GM18951 (cell line): ENCODE measurements around the gene COL28A1.

Source experiments
- POLR2A ChIP-seq: IDR thresholded peaks from 4 replicates; pipeline ENCODE4 v1.6.1; 2011; ENCODE audit warnings: mild to moderate bottlenecking; ENCODE audit not compliant: insufficient read length, insufficient read depth; ENCODE audit errors: extremely low read depth
- in situ Hi-C: fragments of 300-500 bp; cut with MboI; formaldehyde crosslinking; loops from one replicate; pipeline ENCODE4 v1.12.0; 2022; ENCODE audit warnings: low sequenced_read_pairs, mixed read lengths, inconsistent platforms; ENCODE audit not compliant: unreplicated experiment

Gene COL28A1

DNA sequence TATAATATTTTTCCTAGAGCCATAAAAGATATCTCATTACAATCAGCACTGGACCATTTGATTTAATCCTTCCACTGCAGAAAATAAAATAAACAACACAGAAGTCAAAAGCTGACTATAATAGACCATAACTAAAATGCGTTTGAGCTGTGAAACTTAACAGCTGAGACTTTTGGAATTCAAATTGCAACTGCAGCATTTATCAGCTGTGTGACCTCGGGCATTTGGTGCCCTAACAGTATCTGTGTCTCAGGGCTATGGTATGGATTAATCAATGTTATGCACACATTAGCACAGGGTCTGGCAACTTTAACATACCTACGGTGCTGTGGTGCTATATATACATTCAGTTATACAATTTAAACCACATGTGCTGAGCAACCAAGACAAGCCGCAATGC lies 160.1 kb downstream of the COL28A1 start:
- in situ Hi-C loops = no loop called here
- no peak for TF ChIP-seq POLR2A

- TF ChIP-seq POLR2A = no peak
- in situ Hi-C loops = no loop called here
These were observed 165.6 kb downstream of the COL28A1 start for GRCh38 chr7:7370076-7370475.

GRCh38 chr7:7369134-7369533 lies 166.5 kb downstream of the COL28A1 start:
- in situ Hi-C loops = no loop called here
- no peak for TF ChIP-seq POLR2A

DNA sequence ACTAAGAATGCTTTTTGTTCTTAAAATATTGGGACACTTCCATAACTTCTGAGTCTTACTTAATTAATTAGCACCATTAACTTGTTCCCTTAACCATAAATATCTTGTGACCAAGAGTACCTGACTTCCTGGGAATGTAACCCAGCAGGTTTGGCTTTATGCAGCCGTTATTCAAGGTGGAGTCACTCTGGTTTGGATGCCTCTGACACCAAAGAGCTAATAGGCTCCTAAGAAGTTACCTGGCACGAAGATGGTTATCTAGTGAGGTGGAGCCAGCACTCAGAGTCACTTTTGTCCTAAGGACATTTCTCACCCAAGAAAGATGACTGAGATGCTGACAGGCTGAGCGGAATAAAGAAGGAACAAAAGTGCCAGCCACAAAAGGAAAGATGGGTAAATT lies 181.0 kb downstream of the COL28A1 start:
- TF ChIP-seq POLR2A = no peak
- in situ Hi-C loops = no loop called here

DNA sequence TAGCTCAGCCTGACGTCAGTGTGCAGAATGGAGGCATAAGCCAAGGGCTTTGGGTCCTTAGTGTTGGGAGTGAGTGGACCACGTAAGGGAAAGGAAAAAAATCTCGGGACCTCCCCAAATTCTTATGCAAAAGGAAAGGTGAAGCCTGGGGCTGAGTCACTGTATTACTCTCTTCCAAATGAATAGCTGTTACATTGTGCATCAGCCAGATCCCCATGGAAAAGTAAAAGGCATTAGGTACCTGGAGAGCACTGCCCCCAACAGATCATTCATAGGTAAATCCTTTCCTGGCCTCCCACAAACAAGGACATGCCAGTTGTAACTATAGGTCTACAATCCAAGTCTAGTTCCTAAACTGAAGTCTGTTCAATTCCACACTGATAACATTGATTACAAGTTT lies 182.8 kb downstream of the COL28A1 start:
- TF ChIP-seq POLR2A = no peak
- in situ Hi-C loops = no loop called here

GRCh38 chr7:7351832-7352231 lies 183.8 kb downstream of the COL28A1 start:
- in situ Hi-C loops = no loop called here
- TF ChIP-seq POLR2A = no peak

- no peak for TF ChIP-seq POLR2A
- in situ Hi-C loops = no loop called here
These were observed 184.5 kb downstream of the COL28A1 start for GRCh38 chr7:7351156-7351555.

- in situ Hi-C loops = no loop called here
- no peak for TF ChIP-seq POLR2A
These were observed 186.5 kb downstream of the COL28A1 start for GRCh38 chr7:7349156-7349555.

DNA sequence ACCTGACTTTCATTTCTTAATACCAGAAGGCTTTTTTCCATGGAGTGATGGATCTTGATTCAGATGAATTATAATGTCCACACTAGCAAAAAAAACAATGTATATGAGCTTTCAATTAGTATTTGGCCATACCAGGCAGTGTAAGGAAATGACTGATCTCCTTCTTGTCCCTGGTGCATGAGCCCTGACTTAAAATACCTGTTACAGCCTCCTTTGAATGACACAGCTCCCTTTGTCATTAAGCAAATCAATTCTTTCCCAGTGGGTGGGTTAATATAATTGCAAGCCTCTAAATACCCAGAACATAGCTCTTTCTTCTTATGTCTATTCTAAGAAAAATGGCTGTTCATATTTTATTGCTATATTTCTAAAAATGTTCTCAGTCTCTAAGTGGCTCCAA lies 188.6 kb downstream of the COL28A1 start:
- in situ Hi-C loops = no loop called here
- TF ChIP-seq POLR2A = no peak

DNA sequence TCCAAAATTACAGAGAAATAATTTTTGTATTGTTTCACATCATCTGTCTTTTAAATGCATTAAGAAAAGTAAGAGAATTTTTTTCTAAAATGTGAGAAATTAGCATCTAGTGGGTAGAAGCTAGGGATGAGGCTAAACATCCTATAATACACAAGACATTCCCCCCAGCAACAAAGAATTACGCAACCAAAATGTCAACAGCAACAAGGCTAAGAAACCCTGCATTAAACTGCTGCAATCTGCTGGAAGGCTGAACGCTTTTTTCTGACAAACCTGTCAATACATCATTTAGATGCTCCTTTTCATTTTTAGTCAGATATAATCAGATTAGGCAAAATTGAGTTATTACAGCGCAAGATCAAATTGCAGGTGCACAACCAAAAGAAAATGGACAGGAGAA lies 191.1 kb downstream of the COL28A1 start:
- in situ Hi-C loops = no loop called here
- TF ChIP-seq POLR2A = no peak

GRCh38 chr7:7335909-7336308 lies 199.8 kb downstream of the COL28A1 start:
- in situ Hi-C loops = no loop called here
- TF ChIP-seq POLR2A = no peak

DNA sequence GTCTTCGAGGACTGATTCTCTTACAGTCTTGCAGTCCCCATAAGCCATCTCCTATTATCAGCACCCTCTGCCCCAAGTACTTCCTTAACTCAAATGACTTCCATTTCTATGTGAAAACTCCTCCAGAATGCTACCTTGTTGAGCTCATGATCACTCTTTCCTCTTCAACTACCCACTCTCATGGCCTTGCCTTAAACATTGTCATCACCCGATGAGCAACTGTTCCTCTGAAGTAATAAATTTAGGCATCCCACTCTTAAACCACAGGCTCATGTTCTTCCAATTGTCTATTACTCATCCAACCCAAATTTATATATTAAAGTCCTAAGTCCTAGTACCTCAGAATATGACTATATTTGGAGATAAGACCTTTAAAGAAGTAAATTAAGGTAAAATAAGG lies 200.5 kb downstream of the COL28A1 start:
- in situ Hi-C loops = no loop called here

DNA sequence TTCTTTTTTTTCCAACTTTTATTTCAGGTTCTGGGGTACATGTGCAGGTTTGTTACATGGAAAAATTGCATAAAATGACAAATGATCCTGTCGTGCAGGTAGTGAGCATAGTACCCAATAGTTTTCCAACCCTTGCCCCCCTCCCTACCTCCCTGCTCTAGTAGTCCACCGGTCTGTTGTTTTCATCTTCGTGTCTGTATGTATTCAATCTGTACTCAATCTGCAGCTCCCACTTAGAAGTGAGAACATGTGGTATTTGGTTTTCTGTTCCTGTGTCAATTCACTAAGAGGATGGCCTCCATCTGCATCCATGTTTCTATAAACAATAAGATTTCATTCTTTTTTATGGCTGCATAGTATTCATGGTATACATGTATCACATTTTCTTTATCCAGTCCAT lies 202.1 kb downstream of the COL28A1 start:
- no peak for TF ChIP-seq POLR2A

More for the DNA sequence above, 200.5 kb downstream of the COL28A1 start:
- TF ChIP-seq POLR2A = no peak

DNA sequence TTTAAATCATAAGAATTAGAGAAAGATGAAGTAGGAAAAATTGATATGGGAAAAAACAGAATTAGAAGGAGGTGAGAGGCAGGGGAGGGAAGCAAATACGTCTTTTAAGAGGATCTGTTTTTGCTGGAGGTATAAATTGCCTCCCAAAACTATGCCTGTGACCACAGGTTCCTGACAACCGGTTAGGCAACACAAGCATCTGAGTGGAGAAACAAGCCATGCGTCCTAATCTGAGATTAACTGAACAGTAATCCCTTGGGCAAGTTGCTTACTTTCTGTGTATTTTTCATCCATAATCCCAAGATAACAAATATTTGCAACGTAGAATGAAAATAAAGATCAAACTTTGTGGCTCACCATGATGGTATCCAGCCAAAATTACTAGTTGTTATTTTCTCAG lies 204.2 kb downstream of the COL28A1 start:
- no peak for TF ChIP-seq POLR2A
- in situ Hi-C loops = no loop called here

More for the DNA sequence above, 202.1 kb downstream of the COL28A1 start:
- in situ Hi-C loops = no loop called here

DNA sequence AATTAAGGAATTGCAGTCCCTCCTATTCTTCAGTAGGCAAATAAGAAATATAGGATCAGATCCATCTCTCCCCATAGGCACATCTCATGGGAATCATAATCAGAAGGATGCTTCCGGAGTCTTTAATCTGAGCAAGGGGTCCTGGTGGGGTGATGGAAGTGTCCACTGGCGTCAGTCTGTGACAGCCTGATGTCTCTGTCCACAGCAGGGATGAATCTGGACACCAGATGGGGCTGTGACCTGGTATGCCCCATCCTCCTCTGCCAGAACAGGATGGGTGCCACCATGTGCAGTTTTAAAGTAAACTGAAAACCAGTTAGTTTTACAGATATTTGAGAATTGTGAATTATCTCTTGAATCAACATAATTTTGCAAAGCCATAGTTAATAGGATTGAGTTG lies 204.7 kb downstream of the COL28A1 start:
- in situ Hi-C loops = no loop called here
- no peak for TF ChIP-seq POLR2A
